ENCODE data around the gene EIF2S3B.
A peak's percentile ranks its signal among the peaks of the same experiment; 100 is the strongest.

EIF2S3B gene

GRCh38 chr12:10512798-10513197, 7.1 kb downstream of the EIF2S3B start:
- DNase-seq (ENCODE audit: low spot score): no peak
- ChIA-PET CTCF (no interaction called here), POLR2A (ENCODE audit: low non-redundant PET) (no interaction called here)
- H3K27ac ChIP-seq: no peak overlapping the region
- no peak for TF ChIP-seq CTCF (conservative IDR thresholded peaks at IDR 0.05; ENCODE audit: low read depth)

GRCh38 chr12:10521555-10521954, 15.9 kb downstream of the EIF2S3B start:
- DNase-seq (ENCODE audit: low spot score): no peak
- H3K27ac ChIP-seq: no peak overlapping the region
- TF ChIP-seq CTCF (conservative IDR thresholded peaks at IDR 0.05; ENCODE audit: low read depth): no peak
- ChIA-PET CTCF (no interaction called here), POLR2A (ENCODE audit: low non-redundant PET) (no interaction called here)

- no peak for DNase-seq (ENCODE audit: low spot score)
- CTCF ChIA-PET: no interaction called here
- TF ChIP-seq CTCF (conservative IDR thresholded peaks at IDR 0.05; ENCODE audit: low read depth): no peak
These were observed 22.7 kb downstream of the EIF2S3B start for GRCh38 chr12:10528174-10528953.

GRCh38 chr12:10529603-10530002, 23.9 kb downstream of the EIF2S3B start:
- POLR2A ChIA-PET (ENCODE audit: low non-redundant PET): no interaction called here
- TF ChIP-seq CTCF (conservative IDR thresholded peaks at IDR 0.05; ENCODE audit: low read depth): no peak
- no peak overlapping the region for H3K27ac ChIP-seq
- CTCF ChIA-PET: no interaction called here
- no peak for DNase-seq (ENCODE audit: low spot score)

More at GRCh38 chr12:10528174-10528953, 22.7 kb downstream of the EIF2S3B start:
- POLR2A ChIA-PET (ENCODE audit: low non-redundant PET): no interaction called here
- H3K27ac ChIP-seq: no peak overlapping the region

- ChIA-PET CTCF (no interaction called here), POLR2A (ENCODE audit: low non-redundant PET) (no interaction called here)
- DNase-seq (ENCODE audit: low spot score): no peak
- no peak for TF ChIP-seq CTCF (conservative IDR thresholded peaks at IDR 0.05; ENCODE audit: low read depth)
- no peak overlapping the region for H3K27ac ChIP-seq
These were observed 32.0 kb downstream of the EIF2S3B start for GRCh38 chr12:10537721-10538120.

GRCh38 chr12:10540776-10541205, 35.1 kb downstream of the EIF2S3B start:
- CTCF ChIA-PET: no interaction called here
- DNase-seq (ENCODE audit: low spot score): peak; percentile 21
- H3K27ac ChIP-seq: no peak overlapping the region
- no peak for TF ChIP-seq CTCF (conservative IDR thresholded peaks at IDR 0.05; ENCODE audit: low read depth)
- POLR2A ChIA-PET (ENCODE audit: low non-redundant PET): no interaction called here

All from RWPE1 (cell line).